Glomerular endothelial cell (primary cell): ENCODE measurements around the gene PPIL4. TPM values are rescaled to one million over a fixed set of nuclear protein-coding genes. Genes with fewer than 3 reads are reported as not detected.
"Not testable (repeated sequence)": the region's sequence is repeated elsewhere in the genome, so short reads cannot be mapped to it uniquely, and the experiment has no call there.

Source experiments
- DNase-seq: peaks from one replicate; pipeline ENCODE4 v3.0.0-alpha.2; 2011; ENCODE audit warnings: low read depth, low spot score; ENCODE audit errors: extremely low read depth
- total RNA-seq: library from RNA; depleted of rRNA; stranded (reverse); fragments of >200 nt; gene quantifications from 2 replicates; pipeline ENCODE4 v1.2.3, GENCODE V29; 2015

PPIL4 gene
- total RNA-seq, 1 donor from 2014 or later, result 27.6 TPM

DNA sequence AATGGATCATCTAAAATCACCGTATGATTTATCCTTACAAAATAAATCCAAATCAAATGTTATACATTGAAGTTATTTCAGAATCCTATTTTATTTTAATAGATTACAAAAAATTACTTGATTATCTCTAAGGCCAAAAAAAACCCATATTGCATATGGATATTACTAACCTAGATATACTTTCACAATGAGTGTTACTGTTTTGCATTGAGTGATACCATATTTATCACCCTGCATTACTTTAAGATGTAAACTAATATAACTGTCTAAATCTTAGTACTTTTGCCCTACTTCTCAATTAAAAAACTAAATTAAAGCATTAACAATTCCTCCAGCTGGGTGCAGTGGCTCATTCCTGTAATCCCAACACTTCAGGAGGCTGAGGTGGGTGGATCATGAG lies 11.1 kb downstream of the PPIL4 start:
- DNase-seq, result no peak

DNA sequence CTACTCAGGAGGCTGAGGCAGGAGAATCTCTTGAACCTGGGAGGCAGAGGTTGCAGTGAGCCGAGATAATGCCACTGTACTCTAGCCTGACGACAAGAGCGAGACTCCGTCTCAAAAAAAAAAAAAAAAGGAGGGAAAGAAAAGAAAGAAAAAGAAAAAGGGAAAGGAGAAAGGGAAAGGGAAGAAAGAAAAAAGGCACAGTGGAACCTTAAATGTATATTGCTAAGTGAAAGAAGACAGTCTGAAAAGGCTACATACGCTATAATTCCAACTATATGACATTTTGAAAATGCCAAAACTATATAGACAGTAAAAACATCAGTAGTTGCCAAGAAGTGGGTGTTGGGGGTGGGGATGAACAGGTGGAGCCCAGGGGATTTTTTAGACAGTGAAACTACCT lies 16.2 kb downstream of the PPIL4 start:
- DNase-seq, result no peak

DNA sequence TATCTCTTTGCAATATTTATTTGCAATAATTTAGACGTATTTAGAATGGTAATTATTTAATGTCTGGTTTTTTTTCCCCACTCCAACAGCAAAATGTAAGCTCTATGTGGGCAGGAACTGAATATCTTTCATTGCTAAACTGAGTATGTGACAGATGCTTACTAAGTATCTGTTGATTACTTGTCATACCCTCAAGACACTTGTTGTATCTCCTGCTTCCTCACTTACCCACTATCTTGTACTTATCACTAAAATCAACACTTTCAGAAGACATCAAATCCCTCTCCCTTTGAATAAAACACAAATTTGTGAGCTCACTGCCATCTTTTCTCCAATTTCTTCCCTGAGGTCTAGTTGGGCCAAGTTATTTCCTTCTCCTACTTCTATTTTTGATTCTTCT lies 30.3 kb downstream of the PPIL4 start:
- no peak for DNase-seq

DNA sequence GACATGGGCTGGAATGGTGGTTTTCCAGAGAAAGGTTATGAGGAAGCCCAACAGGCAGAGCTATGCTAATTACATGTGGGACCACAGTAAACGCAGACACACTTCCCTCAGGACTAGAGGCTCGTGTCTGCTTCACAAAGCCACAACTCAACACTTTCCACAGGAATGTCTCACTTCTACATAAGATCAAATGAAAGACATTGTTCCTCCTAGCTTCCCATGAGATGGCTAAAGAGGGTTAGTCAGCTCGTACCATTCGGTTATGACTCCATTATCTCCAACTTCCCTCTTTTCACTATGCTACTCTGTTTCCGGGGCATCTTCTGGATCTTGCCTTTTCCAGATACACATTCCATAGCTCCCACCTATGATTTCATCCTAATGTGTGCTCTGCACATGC lies 31.9 kb downstream of the PPIL4 start:
- no peak for DNase-seq

DNA sequence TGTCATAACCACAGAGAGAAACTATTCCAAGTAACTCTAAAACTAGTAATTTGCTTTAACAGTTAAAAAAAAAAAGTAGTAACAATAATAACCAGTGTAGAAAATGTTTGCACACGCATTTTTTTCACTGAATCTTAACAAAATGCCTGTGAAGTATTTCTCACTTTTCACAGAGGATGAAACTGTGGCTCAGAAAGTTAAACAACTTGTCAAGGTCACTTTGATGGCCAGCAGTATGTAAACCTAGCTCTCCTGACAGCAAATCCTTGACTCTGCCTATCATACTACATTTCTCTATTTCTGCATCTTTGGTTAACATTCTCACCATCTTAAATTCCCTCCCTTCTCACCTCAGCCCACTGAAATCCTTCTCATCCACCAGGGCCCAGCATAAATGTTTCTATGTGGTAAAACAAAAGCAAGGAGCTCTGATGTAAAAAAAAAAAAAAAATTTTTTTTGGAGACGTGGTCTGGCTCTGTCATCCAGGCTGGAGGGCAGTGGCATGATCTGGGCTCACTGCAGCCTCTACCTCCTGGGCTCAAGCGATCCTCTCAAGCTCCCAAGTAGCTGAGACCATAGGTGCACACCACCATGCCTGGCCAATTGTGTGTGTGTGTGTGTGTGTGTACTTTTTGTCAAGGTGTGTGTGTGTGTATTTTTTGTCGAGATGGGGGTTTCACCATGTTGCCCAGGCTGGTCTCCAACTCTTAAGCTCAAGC lies 34.9 kb downstream of the PPIL4 start:
- DNase-seq, result no peak

DNA sequence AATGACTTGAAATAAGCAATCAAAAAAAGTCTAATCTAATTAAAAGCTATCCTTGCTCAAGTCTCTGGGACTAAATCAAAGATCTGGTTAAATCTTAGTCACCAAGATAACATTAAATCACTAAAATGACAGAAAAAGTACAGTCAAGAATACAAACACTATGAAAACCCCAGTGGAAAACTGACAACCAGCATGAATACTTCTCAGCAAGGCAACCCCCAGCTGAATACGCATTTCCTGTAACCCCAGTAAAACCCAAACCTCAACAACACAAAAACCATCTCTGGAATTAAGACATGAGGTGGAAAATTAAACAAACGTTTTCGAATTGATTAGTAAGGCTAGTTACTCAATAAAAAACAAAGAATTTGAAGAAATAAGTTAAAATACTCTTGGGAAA lies 37.4 kb downstream of the PPIL4 start:
- DNase-seq, result no peak

DNA sequence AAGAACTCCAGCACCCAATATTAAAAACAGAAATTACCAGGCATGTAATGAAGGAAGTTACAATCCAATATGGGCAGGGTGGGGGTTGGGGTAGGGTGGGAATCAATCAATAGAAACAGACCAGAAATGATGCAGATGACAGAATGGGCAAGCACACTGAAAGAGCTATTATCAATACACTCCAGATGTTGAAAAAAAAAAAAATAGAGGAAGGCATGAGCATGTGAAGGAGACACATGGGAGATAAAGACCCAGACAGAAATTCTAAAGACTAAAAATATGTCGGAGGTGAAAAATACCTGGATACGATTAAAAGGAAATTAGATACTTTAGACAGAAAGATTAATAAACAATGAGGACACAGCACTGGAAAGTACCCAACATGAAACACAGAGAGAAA lies 42.0 kb downstream of the PPIL4 start:
- no peak for DNase-seq

DNA sequence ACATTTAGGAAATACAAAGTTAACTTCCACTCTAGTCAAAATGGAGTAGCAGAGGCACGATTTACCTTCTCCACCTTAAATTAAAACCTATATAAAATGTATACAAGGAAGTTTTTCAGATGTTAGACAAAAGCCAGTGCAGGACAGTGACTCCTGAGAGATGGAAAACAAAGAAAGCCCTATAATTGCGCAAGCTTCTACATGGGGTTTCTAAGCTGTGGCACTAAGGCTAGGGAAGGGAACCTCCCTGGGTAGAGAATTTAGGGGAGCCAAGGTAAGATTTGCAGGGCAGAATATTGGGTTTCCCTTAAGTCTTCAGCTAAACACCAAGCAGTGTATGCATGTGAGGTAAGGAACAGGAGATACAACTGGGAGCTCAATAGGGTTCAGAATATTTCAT lies 42.6 kb downstream of the PPIL4 start:
- DNase-seq, result no peak

DNA sequence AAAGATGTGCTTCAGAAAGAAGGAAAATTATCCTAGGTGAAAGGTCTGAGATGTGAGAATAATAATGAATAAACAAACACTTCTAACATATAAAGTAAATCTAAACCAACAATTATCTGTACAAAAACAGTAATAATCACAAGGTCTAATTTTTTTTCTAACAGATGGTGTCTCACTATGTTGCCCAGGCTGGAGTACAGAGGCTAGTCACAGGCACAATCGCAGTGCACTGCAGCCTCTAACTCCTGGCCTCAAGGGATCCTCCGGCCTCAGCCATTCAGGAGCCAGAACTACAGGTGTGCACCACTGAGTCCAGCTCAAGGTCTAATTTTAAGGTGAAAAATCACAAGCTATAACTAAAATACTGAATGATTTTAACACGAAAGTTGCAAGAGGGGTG lies 44.1 kb downstream of the PPIL4 start:
- DNase-seq, result no peak

DNA sequence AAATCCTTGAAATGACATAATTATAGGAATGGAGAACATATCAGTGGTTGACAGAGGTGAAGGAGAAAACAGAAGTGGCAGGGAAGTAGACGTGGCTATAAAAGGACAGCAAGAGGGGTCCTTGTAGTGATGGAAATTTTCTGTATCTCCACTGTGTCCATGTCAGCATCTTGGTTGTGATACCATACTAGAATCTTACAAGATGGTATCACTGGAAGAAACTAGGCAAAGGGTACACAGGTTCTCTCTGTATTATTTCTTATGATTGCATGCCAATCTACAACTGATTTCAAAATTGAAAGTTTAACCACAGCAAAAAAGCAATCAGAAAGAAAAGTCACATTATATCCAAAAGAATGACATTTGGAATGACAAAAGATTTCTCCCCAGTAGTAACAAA lies 44.6 kb downstream of the PPIL4 start:
- DNase-seq, result no peak

DNA sequence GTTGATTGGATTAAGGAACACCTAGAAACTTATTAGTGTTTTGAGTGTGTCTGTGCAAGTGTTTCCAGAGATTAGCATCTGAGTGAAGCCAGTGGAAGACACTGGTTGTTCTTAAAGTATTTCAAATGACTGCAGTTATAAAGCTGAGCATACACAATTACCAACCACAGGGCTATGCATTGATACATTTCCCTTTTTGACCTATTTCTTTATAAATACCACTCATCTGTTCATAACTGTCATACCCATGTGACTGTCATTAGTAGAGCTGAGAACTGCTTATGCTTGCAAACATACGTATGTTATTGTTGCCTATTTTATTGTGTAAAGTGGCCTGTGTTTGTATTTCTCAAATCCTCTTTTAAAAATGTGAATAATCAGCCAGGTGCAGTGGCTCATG lies 45.7 kb downstream of the PPIL4 start:
- DNase-seq, result no peak

DNA sequence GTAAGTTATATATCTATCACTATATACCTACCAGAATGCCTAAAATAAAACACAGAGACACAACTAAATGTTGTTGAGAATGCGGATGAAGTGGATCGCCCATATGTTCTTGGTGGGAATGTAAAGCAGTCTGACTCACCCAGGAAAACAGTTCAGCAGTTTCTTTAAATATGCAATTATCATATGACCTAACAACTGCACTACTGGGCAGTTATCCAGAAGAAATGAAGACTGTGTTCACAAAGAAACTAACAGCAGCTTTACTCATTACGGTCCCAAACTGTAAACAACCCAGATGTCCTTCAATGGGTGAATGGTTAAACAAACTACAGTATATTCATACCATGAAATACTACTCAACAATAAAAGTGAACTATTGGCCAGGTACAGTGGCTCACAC lies 46.8 kb downstream of the PPIL4 start:
- peak; percentile 36 for DNase-seq

DNA sequence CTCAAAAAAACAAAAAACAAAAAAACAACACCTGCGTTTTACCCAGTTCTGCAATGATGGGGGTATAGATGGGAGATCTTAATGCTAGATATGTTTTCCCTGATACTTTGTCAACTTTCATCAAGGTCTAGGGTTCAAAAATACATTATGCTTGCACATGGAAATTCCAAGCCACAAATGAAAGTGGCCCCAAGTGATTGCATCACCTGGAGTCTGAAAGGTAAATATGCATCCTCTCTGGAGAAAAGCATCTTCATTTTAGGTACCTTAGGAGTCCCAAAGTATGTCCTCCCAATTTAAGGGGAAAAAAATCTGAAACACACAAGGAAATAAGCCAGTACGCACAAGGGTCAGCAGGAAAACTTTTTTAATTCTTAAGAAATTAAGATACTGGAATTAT lies 48.5 kb downstream of the PPIL4 start:
- DNase-seq, result no peak

DNA sequence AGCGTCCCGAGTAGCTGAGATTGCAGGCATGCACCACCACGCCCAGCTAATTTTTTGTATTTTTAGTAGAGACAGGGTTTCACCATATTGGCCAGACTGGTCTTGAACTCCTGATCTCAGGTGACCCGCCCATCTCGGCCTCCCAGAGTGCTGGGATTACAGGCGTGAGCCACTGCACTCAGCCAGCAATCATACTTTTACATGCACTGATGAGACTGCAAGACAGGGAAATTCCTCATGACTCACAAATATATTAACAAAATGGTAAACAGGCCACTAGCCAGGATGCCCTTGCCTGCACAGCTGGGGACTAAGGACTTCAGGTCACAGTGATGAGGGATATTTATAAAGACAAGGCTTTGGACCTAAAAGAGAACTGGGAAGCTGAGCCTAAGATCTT lies 49.2 kb downstream of the PPIL4 start:
- not testable (repeated sequence) for DNase-seq

DNA sequence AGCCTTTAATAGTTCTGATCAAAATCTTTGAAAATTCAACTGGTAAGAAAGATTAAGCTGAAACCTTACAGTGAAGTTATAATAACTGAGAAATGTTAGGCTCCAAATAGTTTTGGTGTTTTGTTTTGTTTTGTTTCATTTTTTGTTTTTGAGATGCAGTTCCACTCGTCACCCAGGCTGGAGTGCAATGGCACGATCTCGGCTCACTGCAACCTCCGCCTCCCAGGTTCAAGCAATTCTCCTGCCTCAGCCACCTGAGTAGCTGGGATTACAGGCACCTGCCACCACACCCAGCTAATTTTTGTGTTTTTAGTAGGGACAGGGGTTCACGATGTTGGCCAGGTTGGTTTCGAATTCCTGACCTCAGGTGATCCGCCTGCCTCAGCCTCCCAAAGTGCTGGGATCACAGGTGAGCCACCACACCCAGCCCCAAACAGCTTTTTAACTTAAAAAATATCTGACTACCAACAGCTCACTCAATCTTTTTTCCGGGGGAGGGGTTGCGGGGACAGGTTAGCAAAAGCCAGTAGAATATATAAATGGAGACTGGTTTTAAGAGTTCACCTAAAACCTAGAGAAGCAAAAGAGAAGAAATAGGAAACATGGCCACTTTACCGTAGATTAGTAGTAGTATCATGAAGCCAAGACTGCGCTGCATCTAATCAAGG lies 50.4 kb downstream of the PPIL4 start:
- DNase-seq, result not testable (repeated sequence)

DNA sequence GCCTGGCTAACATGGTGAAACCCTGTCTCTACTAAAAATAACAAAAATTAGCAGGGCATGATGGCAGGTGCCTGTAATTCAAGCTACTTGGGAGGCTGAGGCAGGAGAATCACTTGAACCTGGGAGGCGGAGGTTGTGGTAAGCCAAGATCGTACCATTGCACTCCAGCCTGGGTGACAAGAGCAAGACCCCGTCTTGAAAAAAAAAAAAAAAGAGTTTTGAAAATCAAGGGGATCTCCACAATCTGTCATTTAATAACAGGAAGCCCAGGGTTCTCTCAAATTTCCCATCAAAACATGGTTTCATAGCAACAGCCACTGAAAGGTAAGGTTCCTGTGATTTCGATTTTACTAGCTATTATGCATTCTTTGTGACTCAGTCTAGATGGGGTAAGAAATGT lies 51.0 kb downstream of the PPIL4 start:
- DNase-seq, result not testable (repeated sequence)

DNA sequence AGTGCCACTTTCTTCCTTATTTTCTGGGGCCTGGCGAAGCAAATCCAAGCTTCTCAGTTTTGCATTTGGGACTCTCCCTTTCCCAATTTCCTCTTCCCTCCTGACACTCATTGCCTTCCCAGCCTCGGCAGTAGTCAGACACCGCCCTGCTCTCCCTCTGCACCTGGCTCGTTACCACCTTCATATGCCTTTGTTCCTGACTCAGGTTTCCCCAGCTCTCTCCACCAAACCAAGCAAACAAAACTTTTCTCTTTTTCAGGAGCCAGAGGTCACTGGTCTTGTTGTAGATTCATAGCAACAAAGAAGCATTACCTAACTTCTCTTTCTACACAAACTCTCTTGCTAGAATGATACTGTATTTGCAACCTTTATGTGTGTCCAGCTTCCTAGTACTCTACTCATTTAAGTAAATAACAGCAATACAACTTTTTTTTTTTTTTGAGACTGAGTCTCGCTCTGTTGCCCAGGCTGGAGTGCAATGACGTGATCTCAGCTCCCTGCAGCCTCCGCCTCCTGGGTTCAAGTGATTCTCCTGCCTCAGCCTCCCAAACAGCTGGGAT lies 52.0 kb downstream of the PPIL4 start:
- DNase-seq, result no peak

DNA sequence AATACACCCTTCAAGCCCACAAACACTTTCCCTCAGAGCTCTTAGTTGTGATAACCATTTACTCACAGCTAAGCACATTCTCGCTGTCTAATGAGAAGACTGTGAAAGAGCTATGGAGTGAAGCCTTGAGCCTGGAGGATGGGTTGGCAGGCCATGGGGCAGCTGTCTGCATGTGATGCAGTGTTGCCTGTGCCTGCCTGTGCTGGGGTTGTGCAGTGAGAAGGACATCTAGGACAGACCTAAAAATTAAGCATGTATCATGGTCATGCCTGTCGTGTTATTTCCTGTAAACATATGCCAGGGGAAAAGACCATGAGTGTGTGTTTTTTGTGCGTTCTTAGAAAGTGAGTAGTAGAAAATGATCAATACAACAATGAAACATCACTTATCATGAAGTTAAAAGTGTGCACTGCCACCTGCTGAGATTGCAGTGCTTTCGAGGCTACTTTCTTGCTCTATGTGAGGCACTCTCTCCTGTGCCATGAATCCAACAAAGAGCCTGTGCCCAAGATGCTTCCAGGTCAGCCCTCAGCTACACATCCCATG lies 53.0 kb downstream of the PPIL4 start:
- no peak for DNase-seq

DNA sequence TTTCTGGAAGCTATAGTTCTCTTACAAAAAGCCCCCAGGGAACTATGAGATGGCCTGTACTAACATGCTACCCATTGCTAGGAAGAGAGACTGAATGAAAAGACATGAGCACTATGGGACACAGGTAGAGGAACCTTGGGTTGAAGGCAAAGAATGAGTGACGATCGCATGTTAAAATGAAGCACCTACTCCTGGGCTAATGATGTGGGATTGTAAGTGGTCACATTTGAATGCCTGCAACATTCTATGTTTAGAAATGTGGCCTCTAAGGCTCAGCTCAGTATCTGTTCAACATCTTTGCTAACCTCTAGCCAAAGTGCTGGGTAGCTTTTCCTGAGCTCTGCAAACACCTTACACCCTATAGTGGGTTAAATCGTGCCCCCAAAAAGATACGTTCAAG lies 55.9 kb downstream of the PPIL4 start:
- no peak for DNase-seq

DNA sequence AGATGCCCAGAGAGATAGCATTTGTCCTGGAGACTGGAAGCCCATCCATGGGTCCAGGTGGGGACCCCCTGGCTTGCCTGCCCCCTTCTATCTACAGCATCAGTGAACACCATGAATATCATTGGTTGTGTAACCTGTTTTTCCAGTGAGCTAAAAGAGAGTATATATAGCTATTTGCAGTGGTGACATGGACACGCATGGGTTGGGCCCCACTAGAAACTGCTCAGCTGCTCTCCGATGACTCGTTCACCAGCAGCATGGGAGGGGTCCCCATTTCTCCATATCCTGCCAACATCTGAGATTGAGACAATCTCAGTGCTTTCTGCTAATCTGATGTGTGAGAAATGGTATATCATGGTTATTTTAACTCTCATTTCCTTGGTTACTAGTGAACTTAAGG lies 57.0 kb downstream of the PPIL4 start:
- no peak for DNase-seq

DNA sequence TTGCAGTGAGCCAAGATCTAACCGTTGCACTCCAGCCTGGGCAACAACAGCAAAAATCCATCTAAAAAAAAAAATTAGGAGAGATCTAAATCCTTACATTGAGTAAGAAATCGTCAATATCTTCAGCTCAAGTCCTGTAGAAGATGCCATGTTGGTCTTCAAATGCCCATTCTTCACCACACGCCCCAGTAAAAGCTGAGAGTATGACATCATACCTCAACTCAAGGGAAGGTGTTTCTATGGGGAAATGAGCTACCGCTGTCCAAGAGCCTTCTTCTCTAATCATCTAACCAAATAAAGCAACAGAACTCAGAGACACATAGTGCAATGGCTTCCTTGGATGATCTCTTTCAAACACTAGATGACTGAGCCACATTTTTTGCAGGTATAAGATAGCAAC lies 58.5 kb downstream of the PPIL4 start:
- no peak for DNase-seq
